Measurements from ENCODE around the gene POLRMT.
"Not testable (repeated sequence)": the region's sequence is repeated elsewhere in the genome, so short reads cannot be mapped to it uniquely, and the experiment has no call there.

POLRMT gene

DNA sequence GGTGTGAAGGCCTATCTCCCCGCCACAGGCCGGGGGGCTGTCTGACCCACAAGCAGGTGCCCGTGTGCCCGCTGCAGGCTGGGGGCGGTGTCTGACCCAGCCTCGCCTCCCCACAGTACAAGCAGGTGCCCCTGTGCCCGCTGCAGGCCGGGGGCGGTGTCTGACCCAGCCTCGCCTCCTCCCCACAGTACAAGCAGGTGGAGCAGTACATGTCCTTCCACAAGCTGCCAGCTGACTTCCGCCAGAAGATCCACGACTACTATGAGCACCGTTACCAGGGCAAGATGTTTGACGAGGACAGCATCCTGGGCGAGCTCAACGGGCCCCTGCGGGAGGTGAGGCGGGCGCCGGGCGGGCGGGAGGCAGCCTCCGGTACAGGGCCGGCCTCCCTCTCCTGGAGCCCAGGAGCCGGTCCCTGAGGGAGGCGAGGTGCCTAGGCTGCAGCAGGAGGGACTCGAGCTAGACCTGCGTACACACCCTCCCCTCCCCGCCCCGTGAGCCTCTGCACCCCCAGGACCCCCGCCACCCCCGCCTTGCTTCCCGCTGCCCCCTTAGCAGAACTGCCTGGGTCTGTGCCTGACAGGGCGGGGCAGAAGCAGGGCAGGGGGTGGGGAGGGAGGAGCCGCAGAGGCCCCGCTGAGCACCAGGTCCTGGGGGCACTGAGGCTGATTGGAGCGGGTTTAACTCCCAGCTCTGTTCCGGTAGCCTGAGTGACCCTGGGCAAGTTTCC lies 23.1 kb downstream of the POLRMT start:
- Histone ChIP-seq H3K9ac (ENCODE audit: low read depth in 1 of 2, low read length in 2 of 2) (peak overlapping the region in 1 of 2 donors; percentile 49), H3K36me3 (ENCODE audit: control insufficient read depth in 1 of 2, insufficient read depth in 2 of 2, low read length in 2 of 2) (no peaks in the 10 kb centered on the region), H3K27me3 (ENCODE audit: control insufficient read depth in 1 of 2, insufficient read depth in 2 of 2, low read length in 2 of 2) (peaks cover 7 to 13% of the 10 kb centered on the region in 2 donors), H3K4me3 (ENCODE audit: low read depth in 1 of 2, low read length in 2 of 2) (peak overlapping the region; percentile 31 to 46), H3K9me3 (ENCODE audit: control insufficient read depth in 1 of 2, low read length in 2 of 2) (no peaks in the 10 kb centered on the region), H3K27ac (ENCODE audit: low read depth, low read length) (no peak overlapping the region), H3K4me1 (ENCODE audit: control insufficient read depth in 1 of 2, insufficient read depth in 2 of 2, low read length in 2 of 2) (peaks cover 8 to 9% of the 10 kb centered on the region in 2 donors)

DNA sequence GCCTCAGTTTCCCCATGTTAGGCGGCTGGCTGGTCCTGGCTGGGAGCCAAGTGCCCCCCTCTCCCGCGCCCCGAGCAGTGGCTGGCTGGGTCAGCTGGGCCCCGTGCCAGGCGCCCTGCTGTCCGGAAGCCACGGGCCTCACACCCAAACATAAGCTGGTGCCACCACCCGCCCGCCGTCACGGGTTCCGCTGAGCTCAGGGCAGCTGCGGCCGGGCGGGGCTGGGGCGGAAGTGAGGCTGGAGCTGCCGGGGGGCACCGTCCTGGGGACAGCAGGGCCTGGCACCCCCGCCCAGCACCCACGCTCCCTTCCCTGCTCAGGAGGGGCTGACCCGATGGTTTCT lies 24.4 kb downstream of the POLRMT start:
- Histone ChIP-seq H3K4me3 (ENCODE audit: low read depth in 1 of 2, low read length in 2 of 2) (no peak overlapping the region), H3K9me3 (ENCODE audit: control insufficient read depth in 1 of 2, low read length in 2 of 2) (no peaks in the 10 kb centered on the region), H3K36me3 (ENCODE audit: control insufficient read depth in 1 of 2, insufficient read depth in 2 of 2, low read length in 2 of 2) (no peaks in the 10 kb centered on the region), H3K27me3 (ENCODE audit: control insufficient read depth in 1 of 2, insufficient read depth in 2 of 2, low read length in 2 of 2) (peaks cover 7 to 13% of the 10 kb centered on the region in 2 donors), H3K27ac (ENCODE audit: low read depth, low read length) (no peak overlapping the region), H3K4me1 (ENCODE audit: control insufficient read depth in 1 of 2, insufficient read depth in 2 of 2, low read length in 2 of 2) (peaks cover 8 to 9% of the 10 kb centered on the region in 2 donors), H3K9ac (ENCODE audit: low read depth in 1 of 2, low read length in 2 of 2) (no peak overlapping the region)

- no peaks in the 10 kb centered on the region for H3K9me3 ChIP-seq (ENCODE audit: control insufficient read depth in 1 of 2, low read length in 2 of 2)
- H3K4me1 ChIP-seq (ENCODE audit: control insufficient read depth in 1 of 2, insufficient read depth in 2 of 2, low read length in 2 of 2) = peaks cover 8 to 9% of the 10 kb centered on the region in 2 donors
- H3K36me3 ChIP-seq (ENCODE audit: control insufficient read depth in 1 of 2, insufficient read depth in 2 of 2, low read length in 2 of 2) = no peaks in the 10 kb centered on the region
- no peak overlapping the region for H3K9ac ChIP-seq (ENCODE audit: low read depth in 1 of 2, low read length in 2 of 2)
- no peak overlapping the region for H3K27ac ChIP-seq (ENCODE audit: low read depth, low read length)
- H3K27me3 ChIP-seq (ENCODE audit: control insufficient read depth in 1 of 2, insufficient read depth in 2 of 2, low read length in 2 of 2) = peaks cover 7 to 13% of the 10 kb centered on the region in 2 donors
- no peak overlapping the region for H3K4me3 ChIP-seq (ENCODE audit: low read depth in 1 of 2, low read length in 2 of 2)
These were observed 25.0 kb downstream of the POLRMT start for GRCh38 chr19:608155-609003.

- Histone ChIP-seq H3K27ac (ENCODE audit: low read depth, low read length) (no peak overlapping the region), H3K9ac (ENCODE audit: low read depth in 1 of 2, low read length in 2 of 2) (no peak overlapping the region), H3K36me3 (ENCODE audit: control insufficient read depth in 1 of 2, insufficient read depth in 2 of 2, low read length in 2 of 2) (no peaks in the 10 kb centered on the region), H3K4me1 (ENCODE audit: control insufficient read depth in 1 of 2, insufficient read depth in 2 of 2, low read length in 2 of 2) (peaks cover 8 to 9% of the 10 kb centered on the region in 2 donors), H3K9me3 (ENCODE audit: control insufficient read depth in 1 of 2, low read length in 2 of 2) (no peaks in the 10 kb centered on the region), H3K27me3 (ENCODE audit: control insufficient read depth in 1 of 2, insufficient read depth in 2 of 2, low read length in 2 of 2) (peaks cover 7 to 13% of the 10 kb centered on the region in 2 donors), H3K4me3 (ENCODE audit: low read depth in 1 of 2, low read length in 2 of 2) (no peak overlapping the region)
These were observed 25.8 kb downstream of the POLRMT start for GRCh38 chr19:607301-608154.

GRCh38 chr19:605061-605971 lies 28.0 kb downstream of the POLRMT start:
- not testable (repeated sequence) for H3K27me3 ChIP-seq (ENCODE audit: control insufficient read depth in 1 of 2, insufficient read depth in 2 of 2, low read length in 2 of 2); H3K4me1 ChIP-seq (ENCODE audit: control insufficient read depth in 1 of 2, insufficient read depth in 2 of 2, low read length in 2 of 2); H3K4me3 ChIP-seq (ENCODE audit: low read depth in 1 of 2, low read length in 2 of 2); H3K9ac ChIP-seq (ENCODE audit: low read depth in 1 of 2, low read length in 2 of 2); H3K9me3 ChIP-seq (ENCODE audit: control insufficient read depth in 1 of 2, low read length in 2 of 2); H3K36me3 ChIP-seq (ENCODE audit: control insufficient read depth in 1 of 2, insufficient read depth in 2 of 2, low read length in 2 of 2); H3K27ac ChIP-seq (ENCODE audit: low read depth, low read length)

GRCh38 chr19:604355-604754 lies 29.0 kb downstream of the POLRMT start:
- no peak overlapping the region for H3K9ac ChIP-seq (ENCODE audit: low read depth in 1 of 2, low read length in 2 of 2)
- no peaks in the 10 kb centered on the region for H3K27me3 ChIP-seq (ENCODE audit: control insufficient read depth in 1 of 2, insufficient read depth in 2 of 2, low read length in 2 of 2)
- H3K36me3 ChIP-seq (ENCODE audit: control insufficient read depth in 1 of 2, insufficient read depth in 2 of 2, low read length in 2 of 2) = no peaks in the 10 kb centered on the region

GRCh38 chr19:603779-604178 lies 29.6 kb downstream of the POLRMT start:
- not testable (repeated sequence) for H3K36me3 ChIP-seq (ENCODE audit: control insufficient read depth in 1 of 2, insufficient read depth in 2 of 2, low read length in 2 of 2); H3K4me1 ChIP-seq (ENCODE audit: control insufficient read depth in 1 of 2, insufficient read depth in 2 of 2, low read length in 2 of 2); H3K27me3 ChIP-seq (ENCODE audit: control insufficient read depth in 1 of 2, insufficient read depth in 2 of 2, low read length in 2 of 2); H3K4me3 ChIP-seq (ENCODE audit: low read depth in 1 of 2, low read length in 2 of 2); H3K9me3 ChIP-seq (ENCODE audit: control insufficient read depth in 1 of 2, low read length in 2 of 2); H3K27ac ChIP-seq (ENCODE audit: low read depth, low read length); H3K9ac ChIP-seq (ENCODE audit: low read depth in 1 of 2, low read length in 2 of 2)

More at GRCh38 chr19:604355-604754, 29.0 kb downstream of the POLRMT start:
- H3K4me1 ChIP-seq (ENCODE audit: control insufficient read depth in 1 of 2, insufficient read depth in 2 of 2, low read length in 2 of 2) = no peaks in the 10 kb centered on the region
- H3K9me3 ChIP-seq (ENCODE audit: control insufficient read depth in 1 of 2, low read length in 2 of 2) = no peaks in the 10 kb centered on the region
- H3K27ac ChIP-seq (ENCODE audit: low read depth, low read length) = no peak overlapping the region
- H3K4me3 ChIP-seq (ENCODE audit: low read depth in 1 of 2, low read length in 2 of 2) = no peak overlapping the region

GRCh38 chr19:603302-603639 lies 30.1 kb downstream of the POLRMT start:
- H3K9ac ChIP-seq (ENCODE audit: low read depth in 1 of 2, low read length in 2 of 2); H3K27me3 ChIP-seq (ENCODE audit: control insufficient read depth in 1 of 2, insufficient read depth in 2 of 2, low read length in 2 of 2); H3K27ac ChIP-seq (ENCODE audit: low read depth, low read length); H3K4me3 ChIP-seq (ENCODE audit: low read depth in 1 of 2, low read length in 2 of 2); H3K9me3 ChIP-seq (ENCODE audit: control insufficient read depth in 1 of 2, low read length in 2 of 2); H3K4me1 ChIP-seq (ENCODE audit: control insufficient read depth in 1 of 2, insufficient read depth in 2 of 2, low read length in 2 of 2); H3K36me3 ChIP-seq (ENCODE audit: control insufficient read depth in 1 of 2, insufficient read depth in 2 of 2, low read length in 2 of 2): not testable (repeated sequence)

GRCh38 chr19:602391-603301 lies 30.7 kb downstream of the POLRMT start:
- Histone ChIP-seq H3K4me3 (ENCODE audit: low read depth in 1 of 2, low read length in 2 of 2) (no peak overlapping the region), H3K9ac (ENCODE audit: low read depth in 1 of 2, low read length in 2 of 2) (no peak overlapping the region), H3K36me3 (ENCODE audit: control insufficient read depth in 1 of 2, insufficient read depth in 2 of 2, low read length in 2 of 2) (no peaks in the 10 kb centered on the region), H3K9me3 (ENCODE audit: control insufficient read depth in 1 of 2, low read length in 2 of 2) (no peaks in the 10 kb centered on the region), H3K4me1 (ENCODE audit: control insufficient read depth in 1 of 2, insufficient read depth in 2 of 2, low read length in 2 of 2) (no peaks in the 10 kb centered on the region), H3K27me3 (ENCODE audit: control insufficient read depth in 1 of 2, insufficient read depth in 2 of 2, low read length in 2 of 2) (no peaks in the 10 kb centered on the region), H3K27ac (ENCODE audit: low read depth, low read length) (no peak overlapping the region)

All from duodenal mucosa (tissue), 2 donors.